GM12878 (cell line): ENCODE data around the gene SUPT6H. TPM values are rescaled to one million over a fixed set of nuclear protein-coding genes. Genes with fewer than 3 reads are reported as not detected.

Experiments used
- BCL11A ChIP-seq: IDR thresholded peaks from 2 replicates; pipeline ENCODE4 v1.6.1; 2011; ENCODE audit warnings: low read depth, low read length
- BHLHE40 ChIP-seq, 2 experiments: fragments of 450-650 bp in 1 of 2; IDR thresholded peaks; 2 replicates each; pipeline ENCODE4 v1.6.1; 2011 to 2017; ENCODE audit warnings: low read depth in 2 of 2, borderline replicate concordance in 1 of 2, improper control_type of control experiment in 1 of 2, low read length in 1 of 2, mild to moderate bottlenecking in 1 of 2
- BRCA1 ChIP-seq: IDR thresholded peaks from 2 replicates; pipeline ENCODE4 v1.6.1; 2011; ENCODE audit warnings: low read depth, low read length, improper control_type of control experiment
- DPF2 ChIP-seq: fragments of 450-650 bp; IDR thresholded peaks from 2 replicates; pipeline ENCODE4 v1.6.1; 2017; ENCODE audit warnings: mild to moderate bottlenecking
- GATAD2B ChIP-seq: fragments of 450-650 bp; conservative IDR thresholded peaks from 2 replicates; pipeline ENCODE4 v1.6.1; 2017; ENCODE audit warnings: low read depth, mild to moderate bottlenecking, moderate library complexity
- HDGF ChIP-seq: fragments of 450-650 bp; IDR thresholded peaks from 2 replicates; pipeline ENCODE4 v1.6.1; 2016; ENCODE audit warnings: antibody characterized with exemption
- IKZF1 ChIP-seq: fragments of 450-650 bp; conservative IDR thresholded peaks from 2 replicates; pipeline ENCODE4 v1.6.1; 2017; ENCODE audit warnings: antibody characterized with exemption, mild to moderate bottlenecking
- MEF2B ChIP-seq: fragments of 450-650 bp; IDR thresholded peaks from 2 replicates; pipeline ENCODE4 v1.6.1; 2018; ENCODE audit warnings: mild to moderate bottlenecking, moderate library complexity; ENCODE audit not compliant: partially characterized antibody, poor library complexity, severe bottlenecking
- RFX5 ChIP-seq: IDR thresholded peaks from 2 replicates; pipeline ENCODE4 v1.6.1; 2011; ENCODE audit warnings: low read depth, low read length, improper control_type of control experiment
- SUZ12 ChIP-seq: fragments of 200-600 bp; sonication (generic); IDR thresholded peaks from one replicate; pipeline ENCODE4 v1.6.1; 2018; ENCODE audit warnings: antibody characterized with exemption, mild to moderate bottlenecking; ENCODE audit not compliant: unreplicated experiment
- TCF12 ChIP-seq: IDR thresholded peaks from 2 replicates; pipeline ENCODE4 v1.6.1; 2011; ENCODE audit warnings: low read depth, mild to moderate bottlenecking, low read length
- USF1 ChIP-seq: IDR thresholded peaks from 2 replicates; pipeline ENCODE4 v1.6.1; 2011; ENCODE audit warnings: borderline replicate concordance, low read depth, mild to moderate bottlenecking, moderate library complexity, mixed read lengths, low read length; ENCODE audit not compliant: insufficient read depth; ENCODE audit errors: extremely low read length
- USF2 ChIP-seq: IDR thresholded peaks from 2 replicates; pipeline ENCODE4 v1.6.1; 2011; ENCODE audit warnings: low read depth, low read length, improper control_type of control experiment, borderline replicate concordance
- ZNF207 ChIP-seq: fragments of 450-650 bp; IDR thresholded peaks from 2 replicates; pipeline ENCODE4 v1.6.1; 2014; ENCODE audit warnings: antibody characterized with exemption, mild to moderate bottlenecking, borderline replicate concordance
- ZNF687 ChIP-seq: fragments of 450-650 bp; IDR thresholded peaks from 2 replicates; pipeline ENCODE4 v1.6.1; 2017; ENCODE audit warnings: mild to moderate bottlenecking, moderate library complexity
- polyA plus RNA-seq, 11 experiments: library from polyadenylated mRNA; depleted of rRNA in 4 of 11; unstranded in 6 of 11; stranded (reverse) in 5 of 11; fragments of >200 nt; fragmentation: Nextera tagmentation in 4 of 11; fragmentation: Illumina TruSeq in 1 of 11; extraction: Ambion mirVana in 4 of 11; extraction: Trizol in 1 of 11; gene quantifications; 1 replicate in 1 of 11; 2 replicates in 10 of 11; pipeline versions ENCODE4 v1.2.1 to v1.2.3, GENCODE V29; 2011 to 2016; ENCODE audit warnings: inconsistent platforms in 2 of 11, missing spikeins in 2 of 11, low read depth in 1 of 11
- total RNA-seq, 4 experiments: library from RNA; depleted of rRNA in 3 of 4; stranded (reverse); fragments of >200 nt in 3 of 4; fragmentation: Illumina TruSeq in 1 of 4; extraction: Trizol in 1 of 4; gene quantifications; 2 replicates each; pipeline versions ENCODE4 v1.2.1 to v1.2.3, GENCODE V29; 2013 to 2021
- TF ChIP-seq, protein P1 (sequence below): fragments of 450-650 bp; IDR thresholded peaks from 2 replicates; pipeline ENCODE4 v1.6.1; 2017; ENCODE audit warnings: mild to moderate bottlenecking
- TF ChIP-seq, protein P2 (sequence below): fragments of 450-650 bp; IDR thresholded peaks from 2 replicates; pipeline ENCODE4 v1.6.1; 2016; ENCODE audit warnings: mild to moderate bottlenecking, moderate library complexity, borderline replicate concordance

The SUPT6H gene
- total and polyA plus RNA-seq, 10 of the 15 experiments (the other 5 are each of a cell fraction or from before 2014, with no cell fraction given) = 1.7 to 58.8 (median 37.7) TPM

- TF ChIP-seq ZNF687 (no peak), BCL11A (peak; percentile 73), USF2 (no peak), SUZ12 (no peak), MEF2B (peak; percentile 18), TCF12 (peak; percentile 100), DPF2 (peak; percentile 65; the same call in 1 of the 2 replicates), IKZF1 (peak; percentile 93), BRCA1 (no peak), GATAD2B (no peak), HDGF (no peak), BHLHE40 (IDR thresholded peaks at IDR 0.05; ENCODE audit: borderline replicate concordance in 1 of 2, low read depth in 2 of 2, low read length in 1 of 2) (peak; percentile 79 to 91), USF1 (peak; percentile 36), ZNF207 (no peak), RFX5 (no peak)
- TF ChIP-seq, protein P1, sequence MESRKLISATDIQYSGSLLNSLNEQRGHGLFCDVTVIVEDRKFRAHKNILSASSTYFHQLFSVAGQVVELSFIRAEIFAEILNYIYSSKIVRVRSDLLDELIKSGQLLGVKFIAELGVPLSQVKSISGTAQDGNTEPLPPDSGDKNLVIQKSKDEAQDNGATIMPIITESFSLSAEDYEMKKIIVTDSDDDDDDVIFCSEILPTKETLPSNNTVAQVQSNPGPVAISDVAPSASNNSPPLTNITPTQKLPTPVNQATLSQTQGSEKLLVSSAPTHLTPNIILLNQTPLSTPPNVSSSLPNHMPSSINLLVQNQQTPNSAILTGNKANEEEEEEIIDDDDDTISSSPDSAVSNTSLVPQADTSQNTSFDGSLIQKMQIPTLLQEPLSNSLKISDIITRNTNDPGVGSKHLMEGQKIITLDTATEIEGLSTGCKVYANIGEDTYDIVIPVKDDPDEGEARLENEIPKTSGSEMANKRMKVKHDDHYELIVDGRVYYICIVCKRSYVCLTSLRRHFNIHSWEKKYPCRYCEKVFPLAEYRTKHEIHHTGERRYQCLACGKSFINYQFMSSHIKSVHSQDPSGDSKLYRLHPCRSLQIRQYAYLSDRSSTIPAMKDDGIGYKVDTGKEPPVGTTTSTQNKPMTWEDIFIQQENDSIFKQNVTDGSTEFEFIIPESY = no peak
- TF ChIP-seq, protein P2, sequence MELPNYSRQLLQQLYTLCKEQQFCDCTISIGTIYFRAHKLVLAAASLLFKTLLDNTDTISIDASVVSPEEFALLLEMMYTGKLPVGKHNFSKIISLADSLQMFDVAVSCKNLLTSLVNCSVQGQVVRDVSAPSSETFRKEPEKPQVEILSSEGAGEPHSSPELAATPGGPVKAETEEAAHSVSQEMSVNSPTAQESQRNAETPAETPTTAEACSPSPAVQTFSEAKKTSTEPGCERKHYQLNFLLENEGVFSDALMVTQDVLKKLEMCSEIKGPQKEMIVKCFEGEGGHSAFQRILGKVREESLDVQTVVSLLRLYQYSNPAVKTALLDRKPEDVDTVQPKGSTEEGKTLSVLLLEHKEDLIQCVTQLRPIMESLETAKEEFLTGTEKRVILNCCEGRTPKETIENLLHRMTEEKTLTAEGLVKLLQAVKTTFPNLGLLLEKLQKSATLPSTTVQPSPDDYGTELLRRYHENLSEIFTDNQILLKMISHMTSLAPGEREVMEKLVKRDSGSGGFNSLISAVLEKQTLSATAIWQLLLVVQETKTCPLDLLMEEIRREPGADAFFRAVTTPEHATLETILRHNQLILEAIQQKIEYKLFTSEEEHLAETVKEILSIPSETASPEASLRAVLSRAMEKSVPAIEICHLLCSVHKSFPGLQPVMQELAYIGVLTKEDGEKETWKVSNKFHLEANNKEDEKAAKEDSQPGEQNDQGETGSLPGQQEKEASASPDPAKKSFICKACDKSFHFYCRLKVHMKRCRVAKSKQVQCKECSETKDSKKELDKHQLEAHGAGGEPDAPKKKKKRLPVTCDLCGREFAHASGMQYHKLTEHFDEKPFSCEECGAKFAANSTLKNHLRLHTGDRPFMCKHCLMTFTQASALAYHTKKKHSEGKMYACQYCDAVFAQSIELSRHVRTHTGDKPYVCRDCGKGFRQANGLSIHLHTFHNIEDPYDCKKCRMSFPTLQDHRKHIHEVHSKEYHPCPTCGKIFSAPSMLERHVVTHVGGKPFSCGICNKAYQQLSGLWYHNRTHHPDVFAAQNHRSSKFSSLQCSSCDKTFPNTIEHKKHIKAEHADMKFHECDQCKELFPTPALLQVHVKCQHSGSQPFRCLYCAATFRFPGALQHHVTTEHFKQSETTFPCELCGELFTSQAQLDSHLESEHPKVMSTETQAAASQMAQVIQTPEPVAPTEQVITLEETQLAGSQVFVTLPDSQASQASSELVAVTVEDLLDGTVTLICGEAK = no peak
Observed at GRCh38 chr17:28738680-28739384, 76.8 kb downstream of the SUPT6H start (continued).
